Osteocyte (in vitro differentiated cells): Measurements from ENCODE around the gene LPIN3. TPM values are rescaled to one million over a fixed set of nuclear protein-coding genes. Genes with fewer than 3 reads are reported as not detected.

ENCODE experiments used
- DNase-seq: peaks from one replicate; pipeline ENCODE4 v3.0.0; 2021; ENCODE audit warnings: mixed read lengths; ENCODE audit not compliant: unreplicated experiment; ENCODE audit errors: extremely low spot score
- H3K27ac Mint-ChIP-seq: one replicate; pipeline ENCODE4 v1.8.0; 2021; ENCODE audit warnings: mild to moderate bottlenecking, mixed read lengths; ENCODE audit not compliant: unreplicated experiment
- H3K27me3 Mint-ChIP-seq: one replicate; pipeline ENCODE4 v1.8.0; 2021; ENCODE audit warnings: mixed read lengths; ENCODE audit not compliant: unreplicated experiment
- H3K36me3 Mint-ChIP-seq: one replicate; pipeline ENCODE4 v1.8.0; 2021; ENCODE audit warnings: mixed read lengths; ENCODE audit not compliant: unreplicated experiment
- H3K4me1 Mint-ChIP-seq: one replicate; pipeline ENCODE4 v1.8.0; 2021; ENCODE audit warnings: mixed read lengths; ENCODE audit not compliant: unreplicated experiment
- H3K4me3 Mint-ChIP-seq: one replicate; pipeline ENCODE4 v1.8.0; 2021; ENCODE audit warnings: mild to moderate bottlenecking, moderate library complexity, mixed read lengths; ENCODE audit not compliant: unreplicated experiment
- H3K9me3 Mint-ChIP-seq: one replicate; pipeline ENCODE4 v1.8.0; 2021; ENCODE audit warnings: mixed read lengths; ENCODE audit not compliant: unreplicated experiment
- total RNA-seq: library from RNA; stranded (reverse); gene quantifications from 2 replicates; pipeline ENCODE4 v1.2.1, GENCODE V29; 2021
- TF ChIP-seq, protein P1 (sequence below): fragments of 200-600 bp; sonication (generic); IDR thresholded peaks from 2 replicates; pipeline ENCODE4 v1.5.0; 2021; ENCODE audit warnings: antibody characterized with exemption, mild to moderate bottlenecking, moderate library complexity

Gene LPIN3
- total RNA-seq, 1 donor from 2014 or later = 2.9 TPM

DNA sequence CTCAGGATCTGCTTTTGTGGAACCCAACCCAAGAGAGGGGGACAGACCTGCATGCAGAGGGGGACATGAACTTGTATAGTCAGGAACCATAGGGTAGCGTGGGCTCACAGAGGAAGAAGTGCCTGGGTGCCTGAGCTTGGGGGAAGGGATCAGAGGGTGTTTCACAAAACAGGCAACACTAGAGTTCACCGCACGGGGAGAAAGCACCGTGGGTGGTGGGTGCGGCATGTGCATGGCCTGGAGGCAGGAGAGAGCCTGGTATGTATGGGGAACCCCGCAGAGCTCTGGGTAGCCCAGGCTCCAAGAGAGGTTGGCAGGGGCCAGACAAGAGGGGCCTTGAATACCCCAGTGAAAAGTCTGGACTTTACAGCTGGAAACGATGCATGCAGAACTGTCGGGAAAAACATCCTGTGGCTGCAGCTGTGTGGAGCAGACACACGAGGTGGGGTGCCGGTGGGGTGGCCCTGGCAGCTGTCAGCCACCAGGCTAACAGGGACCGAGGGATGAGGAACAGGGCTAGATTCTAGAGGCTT, 32.7 kb downstream of the LPIN3 start:
- DNase-seq = no peak
- Mint-ChIP-seq H3K27ac (no peak overlapping the region), H3K9me3 (peaks cover 6% of the 10 kb centered on the region), H3K4me1 (peaks cover 14% of the 10 kb centered on the region), H3K36me3 (peaks cover 2% of the 10 kb centered on the region), H3K27me3 (peaks cover 35% of the 10 kb centered on the region), H3K4me3 (no peak overlapping the region)
- TF ChIP-seq, protein P1, sequence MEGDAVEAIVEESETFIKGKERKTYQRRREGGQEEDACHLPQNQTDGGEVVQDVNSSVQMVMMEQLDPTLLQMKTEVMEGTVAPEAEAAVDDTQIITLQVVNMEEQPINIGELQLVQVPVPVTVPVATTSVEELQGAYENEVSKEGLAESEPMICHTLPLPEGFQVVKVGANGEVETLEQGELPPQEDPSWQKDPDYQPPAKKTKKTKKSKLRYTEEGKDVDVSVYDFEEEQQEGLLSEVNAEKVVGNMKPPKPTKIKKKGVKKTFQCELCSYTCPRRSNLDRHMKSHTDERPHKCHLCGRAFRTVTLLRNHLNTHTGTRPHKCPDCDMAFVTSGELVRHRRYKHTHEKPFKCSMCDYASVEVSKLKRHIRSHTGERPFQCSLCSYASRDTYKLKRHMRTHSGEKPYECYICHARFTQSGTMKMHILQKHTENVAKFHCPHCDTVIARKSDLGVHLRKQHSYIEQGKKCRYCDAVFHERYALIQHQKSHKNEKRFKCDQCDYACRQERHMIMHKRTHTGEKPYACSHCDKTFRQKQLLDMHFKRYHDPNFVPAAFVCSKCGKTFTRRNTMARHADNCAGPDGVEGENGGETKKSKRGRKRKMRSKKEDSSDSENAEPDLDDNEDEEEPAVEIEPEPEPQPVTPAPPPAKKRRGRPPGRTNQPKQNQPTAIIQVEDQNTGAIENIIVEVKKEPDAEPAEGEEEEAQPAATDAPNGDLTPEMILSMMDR = no peak

DNA sequence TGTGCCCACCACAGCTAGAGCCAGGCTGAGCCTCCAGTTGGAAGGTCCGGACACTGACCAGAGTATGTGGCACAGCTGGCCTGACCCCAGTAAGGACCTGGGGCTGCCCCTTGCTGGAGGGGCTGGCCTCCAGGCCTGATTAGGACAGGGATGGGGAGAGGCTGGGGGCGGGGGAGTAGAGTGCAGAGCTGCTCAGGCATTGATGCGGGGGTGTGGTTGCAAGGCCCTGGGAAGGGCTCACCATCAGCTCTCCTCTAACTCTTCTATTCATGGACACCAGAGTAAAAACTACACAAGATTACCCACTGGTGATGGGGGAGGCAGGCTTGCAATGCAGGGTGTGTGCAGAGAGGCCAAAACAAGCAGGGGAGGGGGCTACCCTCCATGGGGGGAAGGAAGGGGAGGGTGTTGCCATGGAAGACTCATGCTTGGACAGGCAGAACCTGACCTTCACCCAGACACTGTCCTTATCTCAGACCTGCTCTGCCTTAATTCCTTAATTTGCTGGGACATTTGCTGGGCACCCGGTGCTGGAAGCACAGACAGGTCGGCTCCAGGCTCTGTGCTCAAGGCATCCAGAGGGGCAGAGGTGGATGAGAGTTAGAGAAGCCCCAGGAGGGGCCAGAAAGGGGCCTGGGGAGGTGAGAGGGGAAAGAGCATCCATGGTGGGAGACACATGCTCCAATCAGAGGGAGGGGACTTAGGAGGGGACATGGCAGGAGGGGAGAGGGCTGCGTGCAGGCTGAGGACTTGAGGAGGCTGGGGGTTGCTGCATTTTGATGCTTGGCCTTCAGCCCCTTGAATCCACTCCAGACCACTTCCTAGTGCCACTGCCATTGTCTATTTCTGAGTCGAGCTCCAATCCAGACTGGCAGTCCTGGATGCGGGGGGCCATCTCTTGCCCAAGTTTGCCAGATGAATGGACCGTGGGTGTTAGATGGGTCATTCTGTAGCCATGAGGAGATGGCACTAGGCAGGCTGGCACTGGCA, 33.6 kb downstream of the LPIN3 start:
- peaks cover 2% of the 10 kb centered on the region for H3K36me3 Mint-ChIP-seq
- no peak overlapping the region for H3K27ac Mint-ChIP-seq
- DNase-seq = no peak
- peaks cover 14% of the 10 kb centered on the region for H3K4me1 Mint-ChIP-seq
- TF ChIP-seq, protein P1 = no peak
- peaks cover 6% of the 10 kb centered on the region for H3K9me3 Mint-ChIP-seq
- H3K4me3 Mint-ChIP-seq = no peak overlapping the region
- H3K27me3 Mint-ChIP-seq = peaks cover 32% of the 10 kb centered on the region

DNA sequence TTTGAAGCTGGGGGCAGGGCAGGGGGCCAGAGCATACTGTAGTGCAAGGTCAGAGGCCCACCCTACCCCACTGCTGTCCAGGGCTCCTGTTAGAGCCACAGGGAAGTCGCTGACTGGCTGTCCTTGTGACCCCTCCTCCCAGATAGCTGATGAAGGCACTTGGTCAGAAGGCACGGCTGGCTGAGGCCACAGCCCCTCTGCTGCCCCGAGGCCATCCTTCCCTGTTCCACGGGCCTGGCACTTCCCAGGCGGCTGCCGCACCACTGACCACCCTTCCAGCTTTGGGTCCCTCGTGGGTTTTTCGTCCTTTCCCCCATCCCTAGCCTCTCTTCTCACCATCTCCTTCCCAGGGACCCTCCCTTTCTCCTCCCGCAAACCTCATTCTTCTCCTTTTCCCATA, 35.2 kb downstream of the LPIN3 start:
- H3K4me3 Mint-ChIP-seq = no peak overlapping the region
- peaks cover 14% of the 10 kb centered on the region for H3K4me1 Mint-ChIP-seq
- peaks cover 2% of the 10 kb centered on the region for H3K36me3 Mint-ChIP-seq
- peaks cover 6% of the 10 kb centered on the region for H3K9me3 Mint-ChIP-seq
- H3K27me3 Mint-ChIP-seq = peaks cover 45% of the 10 kb centered on the region
- no peak overlapping the region for H3K27ac Mint-ChIP-seq
- TF ChIP-seq, protein P1 = no peak
- DNase-seq = no peak

DNA sequence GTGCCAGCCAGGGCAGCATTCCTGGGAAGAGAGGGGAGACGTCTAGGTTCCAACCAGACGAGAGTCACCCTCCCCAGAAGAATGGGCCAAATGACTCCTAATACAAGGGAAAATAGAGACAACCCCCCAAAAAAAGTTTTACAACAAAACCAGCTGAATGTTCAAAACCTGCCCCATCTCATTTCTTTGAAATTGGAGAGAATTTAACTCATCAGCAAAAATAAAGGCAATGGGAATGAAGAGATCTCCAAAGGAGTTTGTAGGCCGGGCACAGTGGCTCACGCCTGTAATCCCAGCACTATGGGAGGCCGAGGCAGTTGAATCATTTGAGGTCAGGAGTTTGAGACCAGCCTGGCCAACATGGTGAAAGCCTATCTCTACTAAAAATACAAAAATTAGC, 35.7 kb downstream of the LPIN3 start:
- TF ChIP-seq, protein P1 = no peak
- no peak overlapping the region for H3K4me3 Mint-ChIP-seq
- H3K4me1 Mint-ChIP-seq = peaks cover 14% of the 10 kb centered on the region
- peaks cover 46% of the 10 kb centered on the region for H3K27me3 Mint-ChIP-seq
- H3K36me3 Mint-ChIP-seq = peaks cover under 1% of the 10 kb centered on the region
- no peak for DNase-seq
- peaks cover 2% of the 10 kb centered on the region for H3K9me3 Mint-ChIP-seq
- no peak overlapping the region for H3K27ac Mint-ChIP-seq

DNA sequence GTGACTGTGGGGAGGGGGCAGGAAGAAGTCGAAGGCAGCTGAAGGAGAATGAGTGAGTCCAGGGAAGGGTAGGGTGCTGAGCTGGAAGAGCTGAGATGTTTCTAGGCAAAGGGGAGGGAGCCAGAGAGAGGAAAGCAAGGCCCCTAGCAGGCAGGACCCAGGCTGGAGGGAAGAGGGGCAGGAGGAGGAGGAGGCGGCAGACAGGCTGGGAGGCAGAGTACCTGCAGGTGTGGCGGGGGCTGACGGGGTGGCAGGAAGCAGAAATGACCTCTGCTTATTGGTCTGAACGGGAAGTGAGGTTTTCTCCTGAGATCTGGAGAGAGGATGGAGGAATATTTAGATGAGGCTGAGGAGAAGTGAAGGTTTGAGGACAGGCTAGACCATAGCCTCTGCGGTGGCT, 36.7 kb downstream of the LPIN3 start:
- Mint-ChIP-seq H3K4me1 (peaks cover 14% of the 10 kb centered on the region), H3K36me3 (no peaks in the 10 kb centered on the region), H3K27me3 (peaks cover 46% of the 10 kb centered on the region), H3K27ac (no peak overlapping the region), H3K9me3 (no peaks in the 10 kb centered on the region), H3K4me3 (no peak overlapping the region)
- DNase-seq = no peak
- TF ChIP-seq, protein P1 = no peak
